Ascending aorta (tissue), 2 donors: ENCODE measurements around the gene NTM. TPM values are rescaled to one million over a fixed set of nuclear protein-coding genes. Genes with fewer than 3 reads are reported as not detected.
"Not testable (repeated sequence)": the region's sequence is repeated elsewhere in the genome, so short reads cannot be mapped to it uniquely, and the experiment has no call there.

Experiments used
- DNase-seq, 2 donors: peaks; one replicate each; pipeline ENCODE4 v3.0.0-alpha.2; 2019; ENCODE audit warnings: low spot score in 2 of 2
- H3K27ac ChIP-seq, 2 donors: fragments of 200-600 bp; sonication (generic); one replicate each; pipeline ENCODE4 v1.5.1; 2016 to 2017; ENCODE audit warnings: mild to moderate bottlenecking in 1 of 2
- H3K27me3 ChIP-seq: fragments of 200-600 bp; sonication (generic); one replicate; pipeline ENCODE4 v1.5.1; 2017
- H3K36me3 ChIP-seq, 2 donors: fragments of 200-600 bp; sonication (generic); one replicate each; pipeline ENCODE4 v1.5.1; 2016
- H3K4me1 ChIP-seq, 2 donors: fragments of 200-600 bp; sonication (generic); one replicate each; pipeline ENCODE4 v1.5.1; 2016 to 2017; ENCODE audit warnings: mild to moderate bottlenecking in 1 of 2
- H3K4me3 ChIP-seq, 2 donors: fragments of 200-600 bp; sonication (generic); one replicate each; pipeline ENCODE4 v1.5.1; 2016 to 2017; ENCODE audit warnings: mild to moderate bottlenecking in 1 of 2
- H3K9me3 ChIP-seq, 2 donors: fragments of 200-600 bp; sonication (generic); one replicate each; pipeline ENCODE4 v1.5.1; 2016
- intact Hi-C: fragments of 100-400 bp; cut with DNase I; formaldehyde crosslinking; loops from one replicate; pipeline ENCODE4 v1.15.1; 2023
- total RNA-seq: library from RNA; depleted of rRNA; stranded (reverse); fragments of >200 nt; gene quantifications from one replicate; pipeline ENCODE4 v1.1.0, GENCODE V29; 2016
- TF ChIP-seq, protein P1 (sequence below), 3 experiments: fragments of 200-600 bp in 2 of 3; fragments of 450-650 bp in 1 of 3; sonication (generic) in 2 of 3; IDR thresholded peaks; one replicate each; pipeline ENCODE4 v1.5.1; 2016 to 2019; ENCODE audit warnings: antibody characterized with exemption in 3 of 3, mild to moderate bottlenecking in 1 of 3, moderate library complexity in 1 of 3

The NTM gene
- total RNA-seq, 1 donor from 2014 or later = not detected

- intact Hi-C loops = loop anchor here (10.0 kb wide), 1 partner anchor 753 kb away; no protein-coding TSS in a partner anchor
- Histone ChIP-seq H3K27ac (no peak overlapping the region), H3K36me3 (no peaks in the 10 kb centered on the region), H3K4me3 (no peak overlapping the region), H3K4me1 (no peaks in the 10 kb centered on the region), H3K9me3 (no peaks in the 10 kb centered on the region), H3K27me3 (no peaks in the 10 kb centered on the region)
- TF ChIP-seq, protein P1, sequence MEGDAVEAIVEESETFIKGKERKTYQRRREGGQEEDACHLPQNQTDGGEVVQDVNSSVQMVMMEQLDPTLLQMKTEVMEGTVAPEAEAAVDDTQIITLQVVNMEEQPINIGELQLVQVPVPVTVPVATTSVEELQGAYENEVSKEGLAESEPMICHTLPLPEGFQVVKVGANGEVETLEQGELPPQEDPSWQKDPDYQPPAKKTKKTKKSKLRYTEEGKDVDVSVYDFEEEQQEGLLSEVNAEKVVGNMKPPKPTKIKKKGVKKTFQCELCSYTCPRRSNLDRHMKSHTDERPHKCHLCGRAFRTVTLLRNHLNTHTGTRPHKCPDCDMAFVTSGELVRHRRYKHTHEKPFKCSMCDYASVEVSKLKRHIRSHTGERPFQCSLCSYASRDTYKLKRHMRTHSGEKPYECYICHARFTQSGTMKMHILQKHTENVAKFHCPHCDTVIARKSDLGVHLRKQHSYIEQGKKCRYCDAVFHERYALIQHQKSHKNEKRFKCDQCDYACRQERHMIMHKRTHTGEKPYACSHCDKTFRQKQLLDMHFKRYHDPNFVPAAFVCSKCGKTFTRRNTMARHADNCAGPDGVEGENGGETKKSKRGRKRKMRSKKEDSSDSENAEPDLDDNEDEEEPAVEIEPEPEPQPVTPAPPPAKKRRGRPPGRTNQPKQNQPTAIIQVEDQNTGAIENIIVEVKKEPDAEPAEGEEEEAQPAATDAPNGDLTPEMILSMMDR (IDR thresholded peaks at IDR 0.05) = no peak
- no peak for DNase-seq
Observed at GRCh38 chr11:131677828-131678470, 307.5 kb downstream of the NTM start.

DNA sequence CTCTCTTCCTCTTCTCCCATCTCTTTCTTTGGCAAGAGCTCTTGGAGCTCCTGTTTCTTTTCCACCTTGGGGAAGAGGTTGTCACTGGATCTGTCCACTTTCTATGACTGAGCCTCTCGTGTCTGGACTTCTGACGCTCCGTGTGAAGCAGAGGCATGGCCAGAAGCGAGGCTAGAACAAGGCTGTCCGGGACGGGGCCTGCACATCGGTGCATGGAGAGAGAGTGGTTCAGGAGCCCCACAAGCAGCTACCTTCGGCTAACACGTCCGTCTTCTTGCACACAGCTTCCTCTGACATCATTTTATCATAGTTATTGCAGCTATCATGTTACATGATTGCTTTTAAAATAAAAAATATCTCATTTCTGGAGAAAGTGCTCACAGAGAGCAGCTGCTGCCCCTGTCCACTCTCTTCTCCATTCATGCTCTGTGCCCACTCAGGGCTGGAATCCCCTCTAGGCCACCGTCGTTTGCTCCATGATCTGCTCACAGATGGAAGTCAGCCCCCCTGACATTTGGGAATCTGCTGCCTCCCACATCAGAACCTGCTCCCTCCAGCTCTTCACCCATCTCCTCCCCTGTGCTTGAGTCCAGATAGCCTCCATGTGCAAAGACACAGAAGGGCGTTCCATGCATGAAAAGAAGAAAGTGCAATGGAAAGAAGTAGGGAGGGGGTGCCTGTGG, 308.4 kb downstream of the NTM start:
- H3K36me3 ChIP-seq = no peaks in the 10 kb centered on the region
- TF ChIP-seq, protein P1 (IDR thresholded peaks at IDR 0.05) = no peak
- no peak for DNase-seq

DNA sequence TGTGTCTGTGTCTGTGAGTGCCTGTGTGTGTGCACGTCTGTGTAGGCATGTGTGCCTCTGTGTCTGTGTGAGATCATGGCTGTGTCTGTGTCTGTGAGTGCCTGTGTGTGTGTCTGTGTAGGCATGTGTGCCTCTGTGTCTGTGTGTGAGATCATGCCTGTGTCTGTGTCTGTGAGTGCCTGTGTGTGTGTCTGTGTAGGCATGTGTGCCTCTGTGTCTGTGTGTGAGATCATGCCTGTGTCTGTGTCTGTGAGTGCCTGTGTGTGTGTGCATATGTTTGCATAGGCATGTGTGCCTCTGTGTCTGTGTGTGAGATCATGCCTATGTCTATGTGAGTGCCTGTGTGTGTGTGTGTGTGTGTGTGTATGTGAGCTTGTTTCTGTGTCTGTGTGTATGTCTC, 310.0 kb downstream of the NTM start:
- DNase-seq = not testable (repeated sequence)

More for the DNA sequence above, 308.4 kb downstream of the NTM start:
- intact Hi-C loops = loop anchor here (10.0 kb wide), 1 partner anchor 754 kb away; no protein-coding TSS in a partner anchor
- Histone ChIP-seq H3K4me1 (no peaks in the 10 kb centered on the region), H3K9me3 (no peaks in the 10 kb centered on the region), H3K27ac (no peak overlapping the region), H3K4me3 (no peak overlapping the region), H3K27me3 (no peaks in the 10 kb centered on the region)

GRCh38 chr11:131681920-131682319, 311.5 kb downstream of the NTM start:
- intact Hi-C loops = no loop called here
- H3K27ac ChIP-seq = no peak overlapping the region
- H3K9me3 ChIP-seq = no peaks in the 10 kb centered on the region
- peak in 1 of 2 donors; percentile 48 for DNase-seq
- no peaks in the 10 kb centered on the region for H3K36me3 ChIP-seq
- no peaks in the 10 kb centered on the region for H3K27me3 ChIP-seq
- TF ChIP-seq, protein P1 (IDR thresholded peaks at IDR 0.05) = no peak
- H3K4me1 ChIP-seq = no peaks in the 10 kb centered on the region
- no peak overlapping the region for H3K4me3 ChIP-seq

More for the DNA sequence above, 310.0 kb downstream of the NTM start:
- H3K9me3 ChIP-seq, H3K27ac ChIP-seq, intact Hi-C loops, H3K27me3 ChIP-seq, H3K36me3 ChIP-seq, H3K4me1 ChIP-seq, H3K4me3 ChIP-seq: not testable (repeated sequence)

DNA sequence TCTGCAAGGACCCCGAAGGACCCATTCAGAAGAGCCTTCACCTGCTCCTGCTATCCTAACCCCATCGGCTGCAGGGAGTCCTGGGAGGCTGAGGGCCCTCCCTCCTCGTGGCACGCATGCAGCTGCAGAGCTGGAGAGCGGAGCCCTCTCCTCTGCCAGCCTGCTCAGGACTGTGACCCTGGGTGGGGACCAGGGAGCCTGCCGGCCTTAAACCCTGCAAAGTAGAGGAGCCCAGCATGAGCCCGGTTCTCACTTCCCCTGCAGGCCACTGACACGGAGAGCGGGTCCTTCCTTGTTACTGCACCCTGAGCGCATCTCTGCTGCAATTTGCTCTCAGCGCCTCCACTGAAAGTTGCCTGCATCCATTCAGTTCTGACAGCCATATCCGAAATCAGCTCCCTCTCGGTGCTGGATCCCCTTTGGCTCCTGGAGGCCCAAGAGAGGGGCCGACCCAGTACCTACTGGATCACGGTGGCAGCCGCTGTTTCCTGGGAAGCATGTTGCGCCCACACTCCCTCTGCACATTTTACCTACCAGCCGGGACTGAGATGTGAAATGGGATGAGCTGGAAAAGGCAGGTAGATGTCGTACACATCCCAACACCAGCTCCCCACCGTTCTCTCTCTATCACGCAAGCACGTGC, 312.1 kb downstream of the NTM start:
- peak in 1 of 2 donors; percentile 28 for DNase-seq
- no peaks in the 10 kb centered on the region for H3K9me3 ChIP-seq
- TF ChIP-seq, protein P1 (IDR thresholded peaks at IDR 0.05) = no peak
- H3K4me1 ChIP-seq = no peaks in the 10 kb centered on the region
- H3K4me3 ChIP-seq = no peak overlapping the region
- H3K36me3 ChIP-seq = no peaks in the 10 kb centered on the region
- no peak overlapping the region for H3K27ac ChIP-seq
- H3K27me3 ChIP-seq = no peaks in the 10 kb centered on the region
- intact Hi-C loops = no loop called here

DNA sequence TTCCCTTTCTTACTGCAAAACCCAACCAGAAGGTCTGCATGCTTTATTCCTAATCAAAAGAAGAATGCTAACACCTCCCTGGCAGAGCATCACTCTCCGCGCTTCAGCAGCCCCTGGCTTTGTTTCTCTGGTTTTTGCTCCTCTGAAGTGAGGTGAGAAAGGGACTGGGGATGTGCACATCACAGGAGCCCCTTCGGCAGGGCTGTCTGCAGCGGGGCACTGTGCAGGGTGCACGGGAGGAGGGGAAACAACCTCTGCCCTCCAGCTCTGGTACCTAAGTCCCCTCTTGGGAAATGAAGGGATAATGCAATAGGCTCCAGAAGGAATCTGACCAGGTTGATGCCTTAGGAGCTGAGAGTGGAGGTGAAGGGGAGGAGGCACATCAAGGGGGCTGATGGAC, 312.7 kb downstream of the NTM start:
- H3K27me3 ChIP-seq = no peaks in the 10 kb centered on the region
- peak in 1 of 2 donors; percentile 7 for DNase-seq
- TF ChIP-seq, protein P1 (IDR thresholded peaks at IDR 0.05) = no peak
- no peaks in the 10 kb centered on the region for H3K9me3 ChIP-seq
- peaks cover 0 to 2% of the 10 kb centered on the region in 2 donors for H3K4me1 ChIP-seq
- no peaks in the 10 kb centered on the region for H3K36me3 ChIP-seq
- intact Hi-C loops = no loop called here
- no peak overlapping the region for H3K4me3 ChIP-seq
- H3K27ac ChIP-seq = no peak overlapping the region
